Lung microvascular endothelial cell (primary cell): Measurements from ENCODE around the gene VRK3. TPM values are rescaled to one million over a fixed set of nuclear protein-coding genes. Genes with fewer than 3 reads are reported as not detected.
"Not testable (repeated sequence)": the region's sequence is repeated elsewhere in the genome, so short reads cannot be mapped to it uniquely, and the experiment has no call there.

ENCODE experiments used
- DNase-seq, 2 donors: peaks; one replicate each; pipeline versions ENCODE4 v3.0.0 to v3.0.0-alpha.2; 2010; ENCODE audit warnings: low read depth in 2 of 2
- total RNA-seq: library from RNA; depleted of rRNA; stranded (reverse); fragments of >200 nt; gene quantifications from 2 replicates; pipeline ENCODE4 v1.2.1, GENCODE V29; 2014

The VRK3 gene
- total RNA-seq, 1 donor from 2014 or later: 18.3 TPM

- no peak for DNase-seq
Measured at GRCh38 chr19:49957262-49957915, 67.8 kb downstream of the VRK3 start.

- no peak for DNase-seq
Measured at GRCh38 chr19:49956115-49956495, 69.1 kb downstream of the VRK3 start.

- DNase-seq: peak; percentile 39 to 55
Measured at GRCh38 chr19:49954933-49955332, 70.2 kb downstream of the VRK3 start.

GRCh38 chr19:49954092-49954829 is 70.9 kb downstream of the VRK3 start:
- DNase-seq: peak in 1 of 2 donors; percentile 25

GRCh38 chr19:49953416-49953815 is 71.8 kb downstream of the VRK3 start:
- DNase-seq: no peak

GRCh38 chr19:49952906-49953305 is 72.3 kb downstream of the VRK3 start:
- DNase-seq: no peak

GRCh38 chr19:49952479-49952836 is 72.7 kb downstream of the VRK3 start:
- no peak for DNase-seq

GRCh38 chr19:49951806-49952478 is 73.2 kb downstream of the VRK3 start:
- DNase-seq: no peak

- no peak for DNase-seq
Measured at GRCh38 chr19:49950956-49951526, 74.1 kb downstream of the VRK3 start.

- DNase-seq: no peak
Measured at GRCh38 chr19:49950590-49950948, 74.6 kb downstream of the VRK3 start.

- no peak for DNase-seq
Measured at GRCh38 chr19:49949742-49950589, 75.2 kb downstream of the VRK3 start.

GRCh38 chr19:49946415-49946814 is 78.8 kb downstream of the VRK3 start:
- DNase-seq: no peak

- not testable (repeated sequence) for DNase-seq
Measured at GRCh38 chr19:49944567-49944966, 80.6 kb downstream of the VRK3 start.

GRCh38 chr19:49940482-49940791 is 84.7 kb downstream of the VRK3 start:
- no peak for DNase-seq

GRCh38 chr19:49939721-49940481 is 85.3 kb downstream of the VRK3 start:
- DNase-seq: no peak

- no peak for DNase-seq
Measured at GRCh38 chr19:49938662-49939061, 86.5 kb downstream of the VRK3 start.

- DNase-seq: peak; percentile 70 to 78
Measured at GRCh38 chr19:49937750-49938381, 87.3 kb downstream of the VRK3 start.

- DNase-seq: no peak
Measured at GRCh38 chr19:49936549-49936948, 88.6 kb downstream of the VRK3 start.

- DNase-seq: no peak
Measured at GRCh38 chr19:49933643-49934042, 91.5 kb downstream of the VRK3 start.

- no peak for DNase-seq
Measured at GRCh38 chr19:49932731-49933131, 92.4 kb downstream of the VRK3 start.
